OCI-LY7 (cell line): Measurements from ENCODE around the gene LARGE1. TPM values are rescaled to one million over a fixed set of nuclear protein-coding genes. Genes with fewer than 3 reads are reported as not detected.

Source experiments
- BruUV-seq: library from RNA; stranded (reverse); fragments of 400-500 nt; replicated peaks from 2 replicates; lab custom pipeline; 2021; lab: Mats Ljungman, UMichigan
- CTCF ChIA-PET: fragments of 300-600 bp; sonication (Branson Sonifier 250); formaldehyde crosslinking; loops from one replicate; lab custom pipeline; 2022; ENCODE audit warnings: antibody characterized with exemption; ENCODE audit not compliant: unreplicated experiment; lab: Charles Lee
- POLR2A ChIA-PET: fragments of 300-600 bp; sonication (Branson Sonifier 250); formaldehyde crosslinking; loops from one replicate; lab custom pipeline; 2022; ENCODE audit warnings: antibody characterized with exemption; lab: Charles Lee
- DNase-seq: peaks from one replicate; pipeline ENCODE4 v3.0.0-alpha.2; 2015; ENCODE audit warnings: low spot score
- H2AFZ ChIP-seq: fragments of 200-600 bp; sonication (generic), shearing (Covaris generic); 2 replicates; pipeline ENCODE4 v1.6.1; 2014; ENCODE audit warnings: mild to moderate bottlenecking, antibody characterized with exemption, low read length, moderate library complexity
- H3K27ac ChIP-seq: fragments of 200-600 bp; sonication (generic); 2 replicates; pipeline ENCODE4 v1.5.1; 2014; ENCODE audit warnings: mixed run types, low read depth, mild to moderate bottlenecking, moderate library complexity, low read length, inconsistent platforms; ENCODE audit not compliant: poor library complexity, severe bottlenecking
- H3K36me3 ChIP-seq: fragments of 200-600 bp; sonication (generic); 2 replicates; pipeline ENCODE4 v1.6.1; 2014; ENCODE audit warnings: mild to moderate bottlenecking, antibody characterized with exemption, low read length, moderate library complexity, mixed read lengths; ENCODE audit not compliant: insufficient read depth
- H3K4me1 ChIP-seq: fragments of 200-600 bp; sonication (generic); 2 replicates; pipeline ENCODE4 v1.5.1; 2014; ENCODE audit warnings: mild to moderate bottlenecking, low read length; ENCODE audit not compliant: insufficient read depth, poor library complexity, severe bottlenecking
- H3K4me2 ChIP-seq: fragments of 200-600 bp; sonication (generic); 2 replicates; pipeline ENCODE4 v1.6.1; 2014; ENCODE audit warnings: mild to moderate bottlenecking, low read length
- H3K4me3 ChIP-seq: fragments of 200-600 bp; sonication (generic); 2 replicates; pipeline ENCODE4 v1.5.1; 2014; ENCODE audit warnings: mild to moderate bottlenecking, low read depth, low read length; ENCODE audit not compliant: poor library complexity, severe bottlenecking
- H3K79me2 ChIP-seq: fragments of 200-600 bp; sonication (generic); 2 replicates; pipeline ENCODE4 v1.6.1; 2016; ENCODE audit warnings: low read depth, mild to moderate bottlenecking, low read length, moderate library complexity, mixed read lengths; ENCODE audit not compliant: insufficient read depth
- H3K9me2 ChIP-seq: fragments of 200-600 bp; sonication (generic); 2 replicates; pipeline ENCODE4 v1.6.1; 2016; ENCODE audit warnings: mild to moderate bottlenecking, low read length, mixed read lengths; ENCODE audit not compliant: insufficient read depth
- H3K9me3 ChIP-seq: fragments of 200-600 bp; sonication (generic); 2 replicates; pipeline ENCODE4 v1.6.1; 2014; ENCODE audit warnings: mild to moderate bottlenecking, mixed run types, low read length, mixed read lengths
- H4K20me1 ChIP-seq: fragments of 200-600 bp; sonication (generic); 2 replicates; pipeline ENCODE4 v1.6.1; 2014; ENCODE audit warnings: mild to moderate bottlenecking, antibody characterized with exemption, low read length, moderate library complexity, mixed read lengths; ENCODE audit not compliant: insufficient read depth
- EZH2phosphoT487 ChIP-seq: fragments of 200-600 bp; sonication (generic); IDR thresholded peaks from 2 replicates; pipeline ENCODE4 v1.6.1; 2018; ENCODE audit warnings: low read depth, borderline replicate concordance, mild to moderate bottlenecking, mixed run types, antibody characterized with exemption, low read length, moderate library complexity, mixed read lengths
- intact Hi-C: fragments of 100-400 bp; cut with micrococcal nuclease; formaldehyde crosslinking; loops from one replicate; pipeline ENCODE4 v1.10.0; 2022; ENCODE audit not compliant: unreplicated experiment
- total RNA-seq, 2 experiments: library from RNA; depleted of rRNA in 1 of 2; stranded (reverse); fragments of >200 nt in 1 of 2; shearing (Covaris generic) in 1 of 2; gene quantifications; 2 replicates each; pipeline ENCODE4 v1.2.3, GENCODE V29; 2014 to 2022
- TF ChIP-seq, protein P1 (sequence below): fragments of 200-600 bp; sonication (generic); conservative IDR thresholded peaks from 2 replicates; pipeline ENCODE4 v1.5.1; 2014; ENCODE audit warnings: mild to moderate bottlenecking, antibody characterized with exemption, low read length, moderate library complexity, mixed read lengths

The LARGE1 gene
- total RNA-seq, 2 experiments from 2014 or later: 31.5 to 31.9 TPM

DNA sequence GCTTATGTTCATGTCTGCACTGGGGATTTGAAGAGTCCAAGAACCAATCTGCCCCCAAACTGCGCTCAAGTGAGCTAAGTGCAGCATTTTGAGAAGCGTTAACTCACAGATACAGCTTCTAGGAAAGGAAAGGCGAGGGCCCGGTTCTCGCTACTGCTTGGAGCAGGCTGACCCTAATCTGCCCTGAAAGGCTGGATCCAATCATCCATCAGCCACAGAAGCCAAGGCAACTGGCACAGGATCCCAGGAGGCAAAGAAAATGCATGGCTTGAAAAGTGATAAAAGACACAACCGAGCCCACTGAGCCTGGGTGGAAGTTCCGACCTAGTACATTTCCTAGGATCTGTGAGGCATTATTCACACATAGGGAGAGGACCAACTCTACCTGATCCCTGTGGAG lies 174.8 kb downstream of the LARGE1 start:
- no peak overlapping the region for H3K4me3 ChIP-seq
- no peaks in the 10 kb centered on the region for H3K9me3 ChIP-seq
- no peaks in the 10 kb centered on the region for H3K9me2 ChIP-seq
- no TSS peak for BruUV-seq
- H3K27ac ChIP-seq: no peak overlapping the region
- no peaks in the 10 kb centered on the region for H3K36me3 ChIP-seq
- intact Hi-C loops: no loop called here
- H3K79me2 ChIP-seq: no peaks in the 10 kb centered on the region
- H3K4me1 ChIP-seq: peaks cover 24% of the 10 kb centered on the region
- no peak overlapping the region for H3K4me2 ChIP-seq
- no peaks in the 10 kb centered on the region for H4K20me1 ChIP-seq
- DNase-seq: no peak
- CTCF ChIA-PET: no interaction called here
- TF ChIP-seq EZH2phosphoT487: no peak
- TF ChIP-seq, protein P1, sequence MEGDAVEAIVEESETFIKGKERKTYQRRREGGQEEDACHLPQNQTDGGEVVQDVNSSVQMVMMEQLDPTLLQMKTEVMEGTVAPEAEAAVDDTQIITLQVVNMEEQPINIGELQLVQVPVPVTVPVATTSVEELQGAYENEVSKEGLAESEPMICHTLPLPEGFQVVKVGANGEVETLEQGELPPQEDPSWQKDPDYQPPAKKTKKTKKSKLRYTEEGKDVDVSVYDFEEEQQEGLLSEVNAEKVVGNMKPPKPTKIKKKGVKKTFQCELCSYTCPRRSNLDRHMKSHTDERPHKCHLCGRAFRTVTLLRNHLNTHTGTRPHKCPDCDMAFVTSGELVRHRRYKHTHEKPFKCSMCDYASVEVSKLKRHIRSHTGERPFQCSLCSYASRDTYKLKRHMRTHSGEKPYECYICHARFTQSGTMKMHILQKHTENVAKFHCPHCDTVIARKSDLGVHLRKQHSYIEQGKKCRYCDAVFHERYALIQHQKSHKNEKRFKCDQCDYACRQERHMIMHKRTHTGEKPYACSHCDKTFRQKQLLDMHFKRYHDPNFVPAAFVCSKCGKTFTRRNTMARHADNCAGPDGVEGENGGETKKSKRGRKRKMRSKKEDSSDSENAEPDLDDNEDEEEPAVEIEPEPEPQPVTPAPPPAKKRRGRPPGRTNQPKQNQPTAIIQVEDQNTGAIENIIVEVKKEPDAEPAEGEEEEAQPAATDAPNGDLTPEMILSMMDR: no peak
- H2AFZ ChIP-seq: no peak overlapping the region
- POLR2A ChIA-PET: no interaction called here

DNA sequence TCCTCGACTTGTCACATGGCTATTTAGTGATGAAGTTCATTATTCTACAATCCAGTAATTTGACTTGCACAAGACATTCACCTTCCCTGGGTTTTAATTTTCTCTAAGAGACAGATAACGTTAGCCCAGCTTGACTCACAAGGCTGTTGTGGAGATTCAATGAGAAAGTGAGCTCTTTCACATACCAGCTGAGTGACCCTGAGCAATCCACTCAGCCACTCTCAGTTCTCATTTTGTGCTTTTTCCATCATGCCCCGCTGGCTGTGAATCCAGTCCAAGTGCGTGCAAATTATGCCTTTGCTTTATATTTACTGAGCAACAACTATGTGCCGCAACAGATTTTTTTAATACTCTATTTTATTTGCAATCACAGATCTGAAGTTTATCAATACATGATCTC lies 176.5 kb downstream of the LARGE1 start:
- H2AFZ ChIP-seq: no peak overlapping the region
- intact Hi-C loops: no loop called here
- no peak overlapping the region for H3K27ac ChIP-seq
- peaks cover 19% of the 10 kb centered on the region for H3K4me1 ChIP-seq
- H3K9me3 ChIP-seq: no peaks in the 10 kb centered on the region
- H3K4me2 ChIP-seq: no peak overlapping the region
- H4K20me1 ChIP-seq: no peaks in the 10 kb centered on the region
- H3K36me3 ChIP-seq: no peaks in the 10 kb centered on the region
- H3K4me3 ChIP-seq: no peak overlapping the region
- TF ChIP-seq, protein P1: no peak
- CTCF ChIA-PET: no interaction called here
- POLR2A ChIA-PET: no interaction called here
- no peak for DNase-seq
- no TSS peak for BruUV-seq
- H3K79me2 ChIP-seq: no peaks in the 10 kb centered on the region
- no peaks in the 10 kb centered on the region for H3K9me2 ChIP-seq

DNA sequence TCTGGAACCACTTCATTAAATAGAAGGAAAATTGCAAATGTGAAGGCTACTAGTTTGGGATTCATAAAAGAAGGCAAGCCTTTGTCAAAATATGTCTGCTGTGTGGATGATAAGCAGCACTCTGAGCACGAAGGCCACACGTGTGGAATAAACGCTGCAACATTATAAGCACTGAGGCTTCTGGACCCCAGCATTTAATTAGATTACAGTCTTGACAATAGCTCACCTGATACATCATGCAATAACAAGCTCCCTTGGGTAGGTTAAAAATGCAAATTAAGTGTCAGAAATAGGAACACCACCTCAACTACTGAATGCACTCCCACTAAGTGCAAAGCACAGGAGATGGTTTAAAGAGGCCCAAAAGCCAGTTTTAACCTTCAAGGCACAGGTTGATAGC lies 179.3 kb downstream of the LARGE1 start:
- no peak overlapping the region for H2AFZ ChIP-seq
- H3K79me2 ChIP-seq: no peaks in the 10 kb centered on the region
- H3K9me2 ChIP-seq: no peaks in the 10 kb centered on the region
- H3K4me1 ChIP-seq: peaks cover 8% of the 10 kb centered on the region
- H3K4me2 ChIP-seq: no peak overlapping the region
- TF ChIP-seq, protein P1: no peak
- no peak for TF ChIP-seq EZH2phosphoT487
- no peak for DNase-seq
- no peaks in the 10 kb centered on the region for H4K20me1 ChIP-seq
- ChIA-PET POLR2A (no interaction called here), CTCF (no interaction called here)
- H3K4me3 ChIP-seq: no peak overlapping the region
- H3K36me3 ChIP-seq: no peaks in the 10 kb centered on the region
- H3K27ac ChIP-seq: no peak overlapping the region
- intact Hi-C loops: no loop called here
- H3K9me3 ChIP-seq: no peaks in the 10 kb centered on the region
- no TSS peak for BruUV-seq
